Measurements from ENCODE around the gene TREH.

The TREH gene

DNA sequence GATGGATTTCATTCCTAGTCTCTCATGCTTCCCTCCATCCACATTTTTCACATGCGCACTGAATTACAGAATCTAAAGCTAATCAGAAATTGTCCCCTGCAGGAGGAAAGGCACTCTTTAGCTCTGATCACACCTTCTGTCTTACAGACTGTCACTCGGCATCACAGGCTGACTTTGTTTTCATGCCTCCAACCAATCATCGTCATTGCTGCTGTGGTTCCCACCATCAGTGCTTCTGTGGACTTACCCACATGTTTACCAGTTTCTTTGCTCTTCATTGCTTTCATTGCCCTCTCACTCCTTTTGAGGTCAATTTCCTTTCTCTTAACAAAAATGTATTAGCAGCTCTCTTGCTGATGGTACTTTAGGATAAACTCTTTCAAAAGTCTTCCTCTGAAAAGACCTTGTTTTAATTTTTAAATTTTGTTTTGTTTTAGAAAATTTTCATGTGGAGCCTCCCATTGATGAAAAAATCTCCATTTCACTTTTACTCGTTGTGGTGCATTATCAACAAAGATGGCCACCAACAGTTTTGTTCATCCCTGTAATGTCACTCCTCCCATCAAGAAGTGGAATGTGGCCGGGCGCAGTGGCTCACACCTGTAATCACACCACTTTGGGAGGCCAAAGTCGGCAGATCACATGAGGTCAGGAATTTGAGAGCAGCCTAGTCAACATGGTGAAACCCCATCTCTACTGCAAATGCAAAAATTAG lies 20.2 kb upstream of the TREH start:
- TF ChIP-seq, protein P1, sequence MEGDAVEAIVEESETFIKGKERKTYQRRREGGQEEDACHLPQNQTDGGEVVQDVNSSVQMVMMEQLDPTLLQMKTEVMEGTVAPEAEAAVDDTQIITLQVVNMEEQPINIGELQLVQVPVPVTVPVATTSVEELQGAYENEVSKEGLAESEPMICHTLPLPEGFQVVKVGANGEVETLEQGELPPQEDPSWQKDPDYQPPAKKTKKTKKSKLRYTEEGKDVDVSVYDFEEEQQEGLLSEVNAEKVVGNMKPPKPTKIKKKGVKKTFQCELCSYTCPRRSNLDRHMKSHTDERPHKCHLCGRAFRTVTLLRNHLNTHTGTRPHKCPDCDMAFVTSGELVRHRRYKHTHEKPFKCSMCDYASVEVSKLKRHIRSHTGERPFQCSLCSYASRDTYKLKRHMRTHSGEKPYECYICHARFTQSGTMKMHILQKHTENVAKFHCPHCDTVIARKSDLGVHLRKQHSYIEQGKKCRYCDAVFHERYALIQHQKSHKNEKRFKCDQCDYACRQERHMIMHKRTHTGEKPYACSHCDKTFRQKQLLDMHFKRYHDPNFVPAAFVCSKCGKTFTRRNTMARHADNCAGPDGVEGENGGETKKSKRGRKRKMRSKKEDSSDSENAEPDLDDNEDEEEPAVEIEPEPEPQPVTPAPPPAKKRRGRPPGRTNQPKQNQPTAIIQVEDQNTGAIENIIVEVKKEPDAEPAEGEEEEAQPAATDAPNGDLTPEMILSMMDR (IDR thresholded peaks at IDR 0.05; ENCODE audit: low read depth, low read length, missing control alignments) = no peak
- DNase-seq (ENCODE audit: low read depth) = no peak
- no peak overlapping the region for H3K4me3 ChIP-seq (ENCODE audit: low read depth, low read length)

DNA sequence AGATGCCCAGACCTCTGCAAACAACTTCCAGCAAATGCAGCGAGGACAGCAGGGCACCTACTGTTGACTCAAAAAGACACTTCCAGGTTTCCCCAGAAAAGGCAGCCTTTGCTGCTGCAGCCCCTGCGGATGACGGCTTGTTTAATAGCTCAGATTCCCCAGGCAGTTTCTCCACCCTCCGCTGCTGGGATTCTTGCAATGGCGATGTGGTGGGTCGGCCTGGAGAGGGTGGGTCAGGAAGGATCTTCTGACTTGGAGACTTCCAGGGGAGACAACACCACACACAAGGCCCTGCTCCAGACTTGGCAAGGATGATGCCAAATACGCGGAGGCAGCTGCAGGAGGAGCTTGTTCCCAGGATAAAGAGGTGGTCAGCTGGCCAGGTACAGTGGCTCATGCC lies 17.9 kb upstream of the TREH start:
- no peak overlapping the region for H3K4me3 ChIP-seq (ENCODE audit: low read depth, low read length)
- DNase-seq (ENCODE audit: low read depth) = no peak
- TF ChIP-seq, protein P1 (IDR thresholded peaks at IDR 0.05; ENCODE audit: low read depth, low read length, missing control alignments) = no peak

DNA sequence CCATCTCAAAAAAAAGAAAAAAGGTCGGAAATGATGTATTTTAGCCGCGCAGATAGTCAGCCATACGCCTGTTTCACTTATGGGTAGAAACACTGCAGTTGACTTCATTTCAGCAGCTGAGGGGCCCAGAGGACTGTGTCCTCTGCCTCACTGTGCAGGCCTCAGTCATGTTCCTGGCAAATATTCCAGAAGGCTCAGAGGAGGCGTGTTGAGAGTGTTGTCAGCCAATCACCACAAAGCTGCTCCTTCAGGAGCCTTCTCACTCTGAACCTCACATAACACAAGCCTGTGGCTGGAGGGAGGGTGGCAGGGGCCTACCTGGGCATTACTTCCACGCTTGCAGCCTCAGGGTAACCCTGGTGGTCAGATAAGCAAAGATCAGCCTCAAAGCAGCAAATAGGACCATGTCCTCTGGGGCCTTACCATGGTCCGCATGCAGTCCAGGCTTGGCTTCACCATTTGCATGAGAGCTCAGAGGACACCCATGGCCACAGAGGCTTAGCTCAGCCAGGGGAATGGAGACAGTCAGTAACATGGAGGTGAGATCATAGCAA lies 17.3 kb upstream of the TREH start:
- TF ChIP-seq, protein P1 (IDR thresholded peaks at IDR 0.05; ENCODE audit: low read depth, low read length, missing control alignments) = no peak
- H3K4me3 ChIP-seq (ENCODE audit: low read depth, low read length) = no peak overlapping the region
- DNase-seq (ENCODE audit: low read depth) = no peak

DNA sequence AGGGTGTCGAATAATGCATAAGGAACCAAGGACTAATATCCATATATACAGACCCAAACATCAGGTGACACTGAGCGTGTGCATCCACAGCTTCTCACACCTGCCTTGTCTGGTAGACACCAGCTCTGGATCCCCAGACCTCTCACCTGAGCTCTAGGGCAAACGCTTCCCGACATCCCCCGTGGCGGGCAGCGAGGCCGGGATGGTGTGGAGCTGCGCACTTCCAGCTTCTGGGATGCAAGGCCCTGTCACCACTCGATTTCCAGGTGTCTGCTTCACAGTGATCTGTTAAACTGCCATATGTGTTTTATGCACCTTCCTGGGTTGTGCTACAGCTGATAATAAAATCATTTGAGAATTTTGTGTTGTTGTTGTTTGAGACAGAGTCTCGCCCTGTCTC lies 15.3 kb upstream of the TREH start:
- TF ChIP-seq, protein P1 (IDR thresholded peaks at IDR 0.05; ENCODE audit: low read depth, low read length, missing control alignments) = no peak
- no peak overlapping the region for H3K4me3 ChIP-seq (ENCODE audit: low read depth, low read length)
- no peak for DNase-seq (ENCODE audit: low read depth)

DNA sequence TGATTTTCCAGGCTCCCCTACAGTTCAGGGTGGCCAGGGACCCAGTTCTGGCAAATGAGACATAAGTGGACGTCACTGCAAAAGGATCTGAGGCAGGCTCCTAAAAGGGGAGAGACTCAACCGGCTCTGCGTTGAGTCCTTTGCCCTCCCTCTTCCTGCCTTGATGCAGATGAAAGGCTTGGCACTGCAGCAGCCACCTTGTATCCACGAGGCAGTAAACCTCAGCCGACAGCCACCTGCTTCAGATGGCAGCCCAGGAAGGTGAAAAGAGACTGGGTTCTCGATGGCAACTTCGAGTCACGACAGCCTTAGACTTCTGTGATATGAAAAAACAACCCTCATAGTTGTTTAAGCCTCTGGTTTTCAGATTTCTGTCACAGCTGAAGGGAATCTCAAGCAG lies 14.7 kb upstream of the TREH start:
- no peak for DNase-seq (ENCODE audit: low read depth)

DNA sequence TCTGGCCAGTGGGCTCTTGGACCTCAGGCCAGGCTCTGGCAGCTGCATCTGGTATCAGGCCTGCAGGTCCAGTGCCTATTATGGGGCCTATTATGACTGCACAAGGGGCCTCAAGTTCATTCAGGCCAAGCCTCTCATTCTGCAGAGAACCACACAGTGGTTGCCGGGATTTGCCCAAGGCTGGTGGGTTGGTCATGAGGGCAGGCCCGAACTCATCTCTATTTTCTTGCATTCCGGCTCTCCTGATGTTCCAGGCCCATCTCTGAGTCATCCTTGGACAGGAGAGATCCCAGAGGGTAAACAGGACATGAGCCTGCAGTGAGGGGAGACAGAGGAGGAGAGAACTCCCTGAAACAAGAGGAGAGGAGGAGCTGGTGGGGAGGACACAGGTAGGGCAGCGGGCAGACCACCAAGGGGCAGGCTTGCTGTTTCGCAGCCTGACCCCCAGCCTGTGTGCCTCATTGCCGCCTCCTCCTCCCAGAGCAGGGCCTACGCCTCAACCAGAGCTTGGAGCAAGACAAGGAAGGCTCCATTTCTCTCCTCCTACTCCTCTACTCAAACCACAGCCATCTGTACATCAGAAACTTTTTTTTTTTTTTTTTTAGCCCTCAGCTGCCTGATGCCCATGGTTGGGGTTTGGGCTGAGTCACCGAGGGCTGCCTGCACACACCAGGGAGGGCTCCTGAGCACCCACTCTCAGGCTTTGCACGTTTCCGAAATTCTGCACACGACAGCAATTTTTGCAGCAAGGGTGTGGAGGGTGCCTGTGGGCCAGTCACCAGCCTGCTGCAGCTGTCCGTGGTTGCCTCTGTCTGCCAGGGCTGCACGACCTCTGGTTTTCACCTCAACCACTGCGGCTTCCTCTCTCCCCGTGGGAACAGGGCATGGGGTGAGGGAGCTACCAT lies 12.7 kb upstream of the TREH start:
- TF ChIP-seq, protein P1 (IDR thresholded peaks at IDR 0.05; ENCODE audit: low read depth, low read length, missing control alignments) = no peak
- peak; percentile 55 for DNase-seq (ENCODE audit: low read depth)
- H3K4me3 ChIP-seq (ENCODE audit: low read depth, low read length) = no peak overlapping the region

More for the DNA sequence above, 14.7 kb upstream of the TREH start:
- H3K4me3 ChIP-seq (ENCODE audit: low read depth, low read length) = no peak overlapping the region
- TF ChIP-seq, protein P1 (IDR thresholded peaks at IDR 0.05; ENCODE audit: low read depth, low read length, missing control alignments) = no peak

Data from GM12864 (cell line).